GM06990 (cell line): ENCODE results near the gene SPTB.

Source experiments
- DNase-seq: peaks from one replicate; pipeline ENCODE4 v3.0.0-alpha.2; 2011; ENCODE audit not compliant: insufficient read length; ENCODE audit errors: extremely low read depth
- H3K27me3 ChIP-seq: replicated peaks from 2 replicates; pipeline ENCODE4 v1.6.0; 2011; ENCODE audit warnings: low read length; ENCODE audit not compliant: control insufficient read depth, insufficient read depth
- H3K36me3 ChIP-seq: 2 replicates; pipeline ENCODE4 v1.5.1; 2011; ENCODE audit warnings: low read length; ENCODE audit not compliant: control insufficient read depth, insufficient read depth
- H3K4me3 ChIP-seq: replicated peaks from 2 replicates; pipeline ENCODE4 v1.5.1; 2011; ENCODE audit warnings: low read depth, mild to moderate bottlenecking, control low read depth, low read length
- TF ChIP-seq, protein P1 (sequence below): IDR thresholded peaks from 2 replicates; pipeline ENCODE4 v1.5.1; 2011; ENCODE audit warnings: low read length, control low read depth, mild to moderate bottlenecking, inconsistent platforms; ENCODE audit not compliant: insufficient read depth, poor library complexity, severe bottlenecking

Gene SPTB

DNA sequence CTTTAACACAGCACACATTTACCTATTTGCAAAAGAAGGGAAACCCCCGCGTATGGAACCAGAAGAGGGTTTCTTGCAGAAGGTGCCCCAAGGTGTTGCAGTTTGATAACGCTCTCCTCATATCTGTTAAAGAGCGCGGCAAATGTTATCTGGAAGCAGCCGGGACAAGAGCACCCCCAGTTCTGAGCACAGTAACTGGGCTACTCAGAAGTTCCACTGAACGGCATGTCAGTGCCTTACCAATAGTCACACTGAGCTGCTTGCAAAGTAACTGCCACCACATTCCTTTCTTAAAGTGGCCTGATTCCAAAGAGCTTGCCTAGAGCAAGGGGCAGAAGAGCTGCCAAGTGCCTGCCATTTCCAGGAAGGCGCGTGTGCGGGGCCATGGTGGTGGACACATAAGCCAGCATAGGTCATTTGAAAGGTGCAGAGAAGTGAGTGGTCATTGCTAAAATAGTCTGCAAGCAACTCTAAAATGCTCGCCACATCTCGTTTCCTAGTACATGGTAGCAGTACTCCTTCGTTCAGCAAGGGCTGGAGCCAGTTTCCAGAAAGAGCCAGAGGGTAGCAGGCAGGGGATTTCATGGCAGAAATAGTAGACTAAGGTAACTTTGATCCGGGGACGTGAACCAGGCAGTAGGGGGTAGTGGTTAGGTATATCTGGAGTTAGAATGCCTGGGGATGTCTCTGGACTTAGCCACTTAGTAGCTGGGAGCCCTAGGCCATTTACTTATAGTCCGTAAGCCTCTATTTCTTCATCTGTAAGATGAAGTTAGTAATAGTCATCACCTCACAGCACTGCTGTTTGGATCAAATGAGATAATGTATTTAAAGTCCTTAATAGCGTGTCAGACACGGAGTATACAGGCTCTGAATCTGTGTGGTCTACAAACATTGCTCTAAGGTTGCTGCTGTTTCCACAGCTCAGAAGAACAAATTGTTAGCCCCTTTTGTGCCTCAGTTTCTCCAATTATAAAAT lies 37.6 kb downstream of the SPTB start:
- TF ChIP-seq, protein P1, sequence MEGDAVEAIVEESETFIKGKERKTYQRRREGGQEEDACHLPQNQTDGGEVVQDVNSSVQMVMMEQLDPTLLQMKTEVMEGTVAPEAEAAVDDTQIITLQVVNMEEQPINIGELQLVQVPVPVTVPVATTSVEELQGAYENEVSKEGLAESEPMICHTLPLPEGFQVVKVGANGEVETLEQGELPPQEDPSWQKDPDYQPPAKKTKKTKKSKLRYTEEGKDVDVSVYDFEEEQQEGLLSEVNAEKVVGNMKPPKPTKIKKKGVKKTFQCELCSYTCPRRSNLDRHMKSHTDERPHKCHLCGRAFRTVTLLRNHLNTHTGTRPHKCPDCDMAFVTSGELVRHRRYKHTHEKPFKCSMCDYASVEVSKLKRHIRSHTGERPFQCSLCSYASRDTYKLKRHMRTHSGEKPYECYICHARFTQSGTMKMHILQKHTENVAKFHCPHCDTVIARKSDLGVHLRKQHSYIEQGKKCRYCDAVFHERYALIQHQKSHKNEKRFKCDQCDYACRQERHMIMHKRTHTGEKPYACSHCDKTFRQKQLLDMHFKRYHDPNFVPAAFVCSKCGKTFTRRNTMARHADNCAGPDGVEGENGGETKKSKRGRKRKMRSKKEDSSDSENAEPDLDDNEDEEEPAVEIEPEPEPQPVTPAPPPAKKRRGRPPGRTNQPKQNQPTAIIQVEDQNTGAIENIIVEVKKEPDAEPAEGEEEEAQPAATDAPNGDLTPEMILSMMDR, result no peak
- Histone ChIP-seq H3K27me3 (no peaks in the 10 kb centered on the region; the same call in 1 of the 2 replicates), H3K36me3 (no peaks in the 10 kb centered on the region), H3K4me3 (no peak overlapping the region)
- DNase-seq, result no peak

DNA sequence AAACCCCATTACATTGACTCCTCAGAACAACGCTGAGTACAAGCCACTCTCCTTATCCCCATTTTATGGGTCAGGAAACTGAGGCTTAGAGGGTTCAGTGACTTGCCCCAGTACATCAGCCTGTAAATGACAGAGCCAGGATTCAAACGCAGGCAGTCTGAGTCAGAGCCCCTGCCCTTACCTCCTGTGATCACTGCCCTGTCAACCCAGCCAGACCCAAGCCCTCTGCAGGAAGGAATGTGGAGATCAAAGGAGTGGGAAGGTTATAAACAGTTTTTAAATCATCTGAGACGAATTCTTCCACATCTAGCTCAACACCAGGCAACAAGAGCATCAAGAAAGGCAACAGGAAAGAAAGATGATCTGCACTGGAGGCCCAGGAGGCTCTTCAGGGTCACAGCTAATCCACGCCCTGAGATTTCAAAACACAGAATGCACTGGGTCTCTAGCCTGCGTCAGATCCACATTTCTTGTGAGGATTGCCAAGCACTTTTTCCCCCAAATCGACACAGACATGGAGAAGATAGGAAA lies 38.5 kb downstream of the SPTB start:
- Histone ChIP-seq H3K36me3 (no peaks in the 10 kb centered on the region), H3K27me3 (no peaks in the 10 kb centered on the region; the same call in 1 of the 2 replicates), H3K4me3 (no peak overlapping the region)
- TF ChIP-seq, protein P1, result no peak
- DNase-seq, result no peak

DNA sequence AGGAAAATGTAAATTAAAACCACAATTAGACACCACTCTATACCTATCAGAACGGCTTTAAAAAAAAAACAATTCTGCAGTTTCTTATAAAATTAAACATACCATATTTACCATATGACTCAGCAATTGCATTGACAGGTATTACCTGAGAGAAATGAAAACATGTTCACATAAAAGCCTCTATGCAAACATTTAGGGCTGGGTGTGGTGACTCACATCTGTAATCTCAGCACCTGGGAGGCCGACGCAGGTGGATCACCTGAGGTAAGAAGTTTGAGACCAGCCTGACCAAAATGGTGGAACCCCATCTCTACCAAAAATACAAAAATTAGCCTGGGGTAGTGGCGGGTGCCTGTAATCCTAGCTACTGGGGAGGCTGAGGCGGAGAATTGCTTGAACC lies 41.1 kb downstream of the SPTB start:
- Histone ChIP-seq H3K36me3 (no peaks in the 10 kb centered on the region), H3K27me3 (no peaks in the 10 kb centered on the region; the same call in 1 of the 2 replicates), H3K4me3 (no peak overlapping the region)
- TF ChIP-seq, protein P1, result no peak
- no peak for DNase-seq

DNA sequence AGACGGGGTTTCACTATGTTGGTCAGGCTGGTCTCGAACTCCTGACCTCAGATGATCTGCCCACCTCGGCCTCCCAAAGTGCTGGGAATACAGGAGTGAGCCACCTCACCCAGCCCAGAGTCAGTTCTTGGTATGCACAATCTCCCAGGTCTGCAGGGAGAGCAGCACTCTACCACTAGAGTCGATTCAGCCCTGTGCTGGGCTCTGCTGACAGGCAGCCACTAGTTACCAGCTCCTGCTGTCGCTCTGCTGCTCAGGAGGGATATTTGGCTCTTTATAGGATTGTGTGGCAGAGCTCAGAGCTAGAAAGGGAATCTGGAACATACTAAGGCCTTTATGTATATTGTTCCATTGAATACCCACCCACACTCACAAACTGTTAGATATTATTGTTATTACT lies 44.3 kb downstream of the SPTB start:
- TF ChIP-seq, protein P1, result no peak
- no peak for DNase-seq
- H3K27me3 ChIP-seq, result no peaks in the 10 kb centered on the region; the same call in 1 of the 2 replicates
- H3K4me3 ChIP-seq, result no peak overlapping the region
- no peaks in the 10 kb centered on the region for H3K36me3 ChIP-seq

DNA sequence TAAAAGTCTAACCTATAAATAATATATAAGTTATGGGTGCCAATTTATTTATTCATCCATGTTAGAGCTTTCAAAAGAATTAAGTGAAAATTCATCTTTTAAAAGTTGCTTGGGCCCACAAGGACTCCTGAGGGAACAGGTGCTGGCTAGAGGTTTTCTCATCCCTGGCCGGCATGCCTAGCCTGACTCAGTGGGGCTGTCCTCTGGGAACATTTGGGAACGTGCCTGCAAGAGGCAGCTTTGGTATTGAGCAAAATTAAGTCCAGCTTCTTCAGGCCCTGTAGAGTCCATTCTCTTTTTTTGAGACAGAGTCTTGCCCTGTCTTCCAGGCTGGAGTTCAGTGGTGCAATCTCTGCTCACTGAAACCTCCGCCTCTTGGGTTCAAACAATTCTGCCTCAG lies 44.7 kb downstream of the SPTB start:
- DNase-seq, result no peak
- TF ChIP-seq, protein P1, result no peak

More for the DNA sequence above, 44.7 kb downstream of the SPTB start:
- no peak overlapping the region for H3K4me3 ChIP-seq
- H3K27me3 ChIP-seq, result no peaks in the 10 kb centered on the region; the same call in 1 of the 2 replicates
- no peaks in the 10 kb centered on the region for H3K36me3 ChIP-seq
